ENCODE results near the gene TMEM250.
A peak's percentile ranks its signal among the peaks of the same experiment; 100 is the strongest.

Gene TMEM250

GRCh38 chr9:136147890-136148714, 29.4 kb upstream of the TMEM250 start:
- no peak for DNase-seq (ENCODE audit: low spot score)

- no peak for DNase-seq (ENCODE audit: low spot score)
Measured at GRCh38 chr9:136147038-136147889, 28.6 kb upstream of the TMEM250 start.

GRCh38 chr9:136146126-136147037, 27.7 kb upstream of the TMEM250 start:
- no peak for DNase-seq (ENCODE audit: low spot score)

- no peak for DNase-seq (ENCODE audit: low spot score)
Measured at GRCh38 chr9:136145580-136145979, 26.9 kb upstream of the TMEM250 start.

GRCh38 chr9:136144450-136144849, 25.8 kb upstream of the TMEM250 start:
- no peak for DNase-seq (ENCODE audit: low spot score)

- DNase-seq (ENCODE audit: low spot score): no peak
Measured at GRCh38 chr9:136143215-136144001, 24.7 kb upstream of the TMEM250 start.

- no peak for DNase-seq (ENCODE audit: low spot score)
Measured at GRCh38 chr9:136142859-136143214, 24.2 kb upstream of the TMEM250 start.

- no peak for DNase-seq (ENCODE audit: low spot score)
Measured at GRCh38 chr9:136142414-136142796, 23.7 kb upstream of the TMEM250 start.

- DNase-seq (ENCODE audit: low spot score): no peak
Measured at GRCh38 chr9:136141682-136142413, 23.2 kb upstream of the TMEM250 start.

GRCh38 chr9:136140966-136141365, 22.3 kb upstream of the TMEM250 start:
- DNase-seq (ENCODE audit: low spot score): no peak

GRCh38 chr9:136140046-136140445, 21.4 kb upstream of the TMEM250 start:
- no peak for DNase-seq (ENCODE audit: low spot score)

GRCh38 chr9:136138566-136138965, 19.9 kb upstream of the TMEM250 start:
- peak; percentile 19 for DNase-seq (ENCODE audit: low spot score)

GRCh38 chr9:136137321-136138265, 18.9 kb upstream of the TMEM250 start:
- DNase-seq (ENCODE audit: low spot score): no peak

- no peak for DNase-seq (ENCODE audit: low spot score)
Measured at GRCh38 chr9:136136127-136136925, 17.7 kb upstream of the TMEM250 start.

GRCh38 chr9:136135326-136136126, 16.9 kb upstream of the TMEM250 start:
- DNase-seq (ENCODE audit: low spot score): no peak

GRCh38 chr9:136133959-136134484, 15.3 kb upstream of the TMEM250 start:
- no peak for DNase-seq (ENCODE audit: low spot score)

- no peak for DNase-seq (ENCODE audit: low spot score)
Measured at GRCh38 chr9:136133191-136133958, 14.7 kb upstream of the TMEM250 start.

Data from CD4-positive, alpha-beta T cell treated with Interleukin-2 at 100 ng/mL for 4 hours (primary cell).